K562 (cell line): ENCODE data around the gene MADCAM1. TPM values are rescaled to one million over a fixed set of nuclear protein-coding genes. Genes with fewer than 3 reads are reported as not detected.

Experiments used
- ATF1 ChIP-seq, 2 experiments: fragments of 450-650 bp in 1 of 2; IDR thresholded peaks; 2 replicates each; pipeline ENCODE4 v1.6.1; 2016; ENCODE audit warnings: missing compliant biosample characterization in 1 of 2, missing genetic modification characterization in 1 of 2
- ATF7 ChIP-seq: fragments of 450-650 bp; IDR thresholded peaks from 2 replicates; pipeline ENCODE4 v1.7.1; 2014; ENCODE audit warnings: mild to moderate bottlenecking, moderate library complexity
- CBX2 ChIP-seq: fragments of 200-600 bp; sonication (generic); IDR thresholded peaks from one replicate; pipeline ENCODE4 v1.6.1; 2012; ENCODE audit warnings: mild to moderate bottlenecking, low read length, inconsistent platforms; ENCODE audit not compliant: insufficient read depth, poor library complexity, severe bottlenecking
- CBX8 ChIP-seq: fragments of 200-600 bp; sonication (generic); IDR thresholded peaks from 2 replicates; pipeline ENCODE4 v1.6.1; 2012; ENCODE audit warnings: borderline replicate concordance, mixed run types, low read depth, mild to moderate bottlenecking, moderate library complexity, mixed read lengths, low read length, control low read depth, inconsistent platforms; ENCODE audit not compliant: poor library complexity, severe bottlenecking; ENCODE audit errors: extremely low read depth
- CREBBP ChIP-seq: IDR thresholded peaks from one replicate; pipeline ENCODE4 v1.6.1; 2012; ENCODE audit warnings: low read depth, mild to moderate bottlenecking, control low read depth, inconsistent platforms, low read length
- MAFF ChIP-seq: IDR thresholded peaks from 2 replicates; pipeline ENCODE4 v1.6.1; 2012; ENCODE audit warnings: low read length, improper control_type of control experiment
- MTA1 ChIP-seq: fragments of 450-650 bp; IDR thresholded peaks from 2 replicates; pipeline ENCODE4 v1.6.1; 2017; ENCODE audit warnings: borderline replicate concordance
- PML ChIP-seq: IDR thresholded peaks from 2 replicates; pipeline ENCODE4 v1.6.1; 2012; ENCODE audit warnings: low read length, inconsistent platforms
- POLR2H ChIP-seq: IDR thresholded peaks from 2 replicates; pipeline ENCODE4 v1.6.1; 2016; ENCODE audit warnings: missing genetic modification characterization, low read depth, mild to moderate bottlenecking, control low read depth, missing compliant biosample characterization, moderate library complexity
- SMARCC2 ChIP-seq: fragments of 450-650 bp; IDR thresholded peaks from 2 replicates; pipeline ENCODE4 v1.6.1; 2017; ENCODE audit warnings: antibody characterized with exemption, moderate library complexity, mild to moderate bottlenecking, low read depth
- SMC3 ChIP-seq: conservative IDR thresholded peaks from 2 replicates; pipeline ENCODE4 v1.6.1; 2011; ENCODE audit warnings: low read depth, low read length, improper control_type of control experiment; ENCODE audit not compliant: insufficient read depth
- TAF9B ChIP-seq: fragments of 450-650 bp; IDR thresholded peaks from 2 replicates; pipeline ENCODE4 v1.6.1; 2018; ENCODE audit warnings: mild to moderate bottlenecking; ENCODE audit not compliant: partially characterized antibody
- TRIM24 ChIP-seq, 2 experiments: fragments of 450-650 bp; IDR thresholded peaks; 2 replicates each; pipeline ENCODE4 v1.6.1; 2016
- ZNF408 ChIP-seq: fragments of 250-450 bp; sonication (Bioruptor Pico); IDR thresholded peaks from 2 replicates; pipeline ENCODE4 v1.4.0; 2020; ENCODE audit warnings: low read depth, mild to moderate bottlenecking, moderate library complexity
- ZNF436 ChIP-seq: fragments of 250-450, 450-650 bp; sonication (Bioruptor Pico); formaldehyde crosslinking; IDR thresholded peaks from 2 replicates; pipeline ENCODE4 v1.7.0; 2020; ENCODE audit warnings: mild to moderate bottlenecking
- ZNF668 ChIP-seq: fragments of 250-450 bp; sonication (Bioruptor Pico); IDR thresholded peaks from 2 replicates; pipeline ENCODE4 v1.8.0; 2022; ENCODE audit warnings: mild to moderate bottlenecking, inconsistent platforms
- ZNF778 ChIP-seq: fragments of 450-650 bp; formaldehyde crosslinking; IDR thresholded peaks from 2 replicates; pipeline ENCODE4 v1.4.0; 2020; ENCODE audit warnings: mild to moderate bottlenecking, moderate library complexity
- polyA plus RNA-seq, 8 experiments: library from polyadenylated mRNA; depleted of rRNA in 4 of 8; stranded (reverse) in 5 of 8; unstranded in 3 of 8; fragments of >200 nt; fragmentation: Nextera tagmentation in 2 of 8; fragmentation: Illumina TruSeq in 1 of 8; extraction: Ambion mirVana in 2 of 8; extraction: Trizol in 1 of 8; gene quantifications; 2 replicates each; pipeline versions ENCODE4 v1.2.1 to v1.2.3, GENCODE V29; 2011 to 2014; ENCODE audit warnings: inconsistent platforms in 1 of 8, missing spikeins in 1 of 8
- total RNA-seq, 7 experiments: library from RNA; depleted of rRNA in 6 of 7; stranded (reverse); fragments of >200 nt in 6 of 7; fragmentation: Illumina TruSeq in 2 of 7; extraction: Trizol in 2 of 7; gene quantifications; 2 replicates each; pipeline versions ENCODE4 v1.2.1 to v1.2.3, GENCODE V29; 2011 to 2021; ENCODE audit warnings: low replicate concordance in 1 of 7
- TF ChIP-seq, protein P1 (sequence below), 2 experiments: fragments of 450-650 bp; IDR thresholded peaks; 2 replicates each; pipeline ENCODE4 v1.6.1; 2016; ENCODE audit warnings: mild to moderate bottlenecking in 2 of 2, borderline replicate concordance in 1 of 2, low read depth in 1 of 2, moderate library complexity in 1 of 2
- TF ChIP-seq, protein P2 (sequence below): fragments of 450-650 bp; IDR thresholded peaks from 2 replicates; pipeline ENCODE4 v1.6.1; 2016; ENCODE audit warnings: mild to moderate bottlenecking

The MADCAM1 gene
- total and polyA plus RNA-seq, 9 of the 15 experiments (the other 6 are each of a cell fraction or from before 2014, with no cell fraction given): 0.09 to 0.36 (median 0.09) TPM; not detected in 6

DNA sequence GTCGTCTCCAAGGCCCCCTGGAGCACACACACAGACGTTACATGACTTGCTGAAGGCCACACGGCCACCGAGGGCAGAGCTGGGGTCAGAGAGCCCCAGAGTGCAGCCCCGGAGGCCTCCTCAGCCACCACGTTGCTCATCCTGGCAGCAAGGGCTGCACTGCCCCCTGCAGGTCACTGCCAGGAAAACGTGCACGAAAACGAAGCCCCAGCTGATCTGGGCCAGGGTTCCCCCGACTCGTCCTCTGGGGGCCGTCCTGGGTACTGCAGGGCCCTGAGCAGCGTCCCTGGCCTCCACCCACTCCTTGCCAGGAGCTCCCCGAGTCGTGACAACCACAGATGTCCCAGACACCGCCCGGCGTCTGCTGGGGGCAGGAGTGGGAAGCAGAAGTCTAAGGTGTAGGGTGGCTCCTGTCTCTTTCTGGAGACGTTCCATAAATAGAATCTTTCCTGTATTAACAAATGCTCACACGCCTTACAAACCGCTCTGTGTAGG lies 14.4 kb downstream of the MADCAM1 start (continued):
- TF ChIP-seq SMARCC2: no peak
- TF ChIP-seq ZNF778 (CRISPR knock-in tag): no peak
- no peak for TF ChIP-seq CBX2
- TF ChIP-seq SMC3: peak; percentile 77
- no peak for TF ChIP-seq ZNF668 (CRISPR knock-in tag)
- no peak for TF ChIP-seq MAFF
- TF ChIP-seq, protein P1, sequence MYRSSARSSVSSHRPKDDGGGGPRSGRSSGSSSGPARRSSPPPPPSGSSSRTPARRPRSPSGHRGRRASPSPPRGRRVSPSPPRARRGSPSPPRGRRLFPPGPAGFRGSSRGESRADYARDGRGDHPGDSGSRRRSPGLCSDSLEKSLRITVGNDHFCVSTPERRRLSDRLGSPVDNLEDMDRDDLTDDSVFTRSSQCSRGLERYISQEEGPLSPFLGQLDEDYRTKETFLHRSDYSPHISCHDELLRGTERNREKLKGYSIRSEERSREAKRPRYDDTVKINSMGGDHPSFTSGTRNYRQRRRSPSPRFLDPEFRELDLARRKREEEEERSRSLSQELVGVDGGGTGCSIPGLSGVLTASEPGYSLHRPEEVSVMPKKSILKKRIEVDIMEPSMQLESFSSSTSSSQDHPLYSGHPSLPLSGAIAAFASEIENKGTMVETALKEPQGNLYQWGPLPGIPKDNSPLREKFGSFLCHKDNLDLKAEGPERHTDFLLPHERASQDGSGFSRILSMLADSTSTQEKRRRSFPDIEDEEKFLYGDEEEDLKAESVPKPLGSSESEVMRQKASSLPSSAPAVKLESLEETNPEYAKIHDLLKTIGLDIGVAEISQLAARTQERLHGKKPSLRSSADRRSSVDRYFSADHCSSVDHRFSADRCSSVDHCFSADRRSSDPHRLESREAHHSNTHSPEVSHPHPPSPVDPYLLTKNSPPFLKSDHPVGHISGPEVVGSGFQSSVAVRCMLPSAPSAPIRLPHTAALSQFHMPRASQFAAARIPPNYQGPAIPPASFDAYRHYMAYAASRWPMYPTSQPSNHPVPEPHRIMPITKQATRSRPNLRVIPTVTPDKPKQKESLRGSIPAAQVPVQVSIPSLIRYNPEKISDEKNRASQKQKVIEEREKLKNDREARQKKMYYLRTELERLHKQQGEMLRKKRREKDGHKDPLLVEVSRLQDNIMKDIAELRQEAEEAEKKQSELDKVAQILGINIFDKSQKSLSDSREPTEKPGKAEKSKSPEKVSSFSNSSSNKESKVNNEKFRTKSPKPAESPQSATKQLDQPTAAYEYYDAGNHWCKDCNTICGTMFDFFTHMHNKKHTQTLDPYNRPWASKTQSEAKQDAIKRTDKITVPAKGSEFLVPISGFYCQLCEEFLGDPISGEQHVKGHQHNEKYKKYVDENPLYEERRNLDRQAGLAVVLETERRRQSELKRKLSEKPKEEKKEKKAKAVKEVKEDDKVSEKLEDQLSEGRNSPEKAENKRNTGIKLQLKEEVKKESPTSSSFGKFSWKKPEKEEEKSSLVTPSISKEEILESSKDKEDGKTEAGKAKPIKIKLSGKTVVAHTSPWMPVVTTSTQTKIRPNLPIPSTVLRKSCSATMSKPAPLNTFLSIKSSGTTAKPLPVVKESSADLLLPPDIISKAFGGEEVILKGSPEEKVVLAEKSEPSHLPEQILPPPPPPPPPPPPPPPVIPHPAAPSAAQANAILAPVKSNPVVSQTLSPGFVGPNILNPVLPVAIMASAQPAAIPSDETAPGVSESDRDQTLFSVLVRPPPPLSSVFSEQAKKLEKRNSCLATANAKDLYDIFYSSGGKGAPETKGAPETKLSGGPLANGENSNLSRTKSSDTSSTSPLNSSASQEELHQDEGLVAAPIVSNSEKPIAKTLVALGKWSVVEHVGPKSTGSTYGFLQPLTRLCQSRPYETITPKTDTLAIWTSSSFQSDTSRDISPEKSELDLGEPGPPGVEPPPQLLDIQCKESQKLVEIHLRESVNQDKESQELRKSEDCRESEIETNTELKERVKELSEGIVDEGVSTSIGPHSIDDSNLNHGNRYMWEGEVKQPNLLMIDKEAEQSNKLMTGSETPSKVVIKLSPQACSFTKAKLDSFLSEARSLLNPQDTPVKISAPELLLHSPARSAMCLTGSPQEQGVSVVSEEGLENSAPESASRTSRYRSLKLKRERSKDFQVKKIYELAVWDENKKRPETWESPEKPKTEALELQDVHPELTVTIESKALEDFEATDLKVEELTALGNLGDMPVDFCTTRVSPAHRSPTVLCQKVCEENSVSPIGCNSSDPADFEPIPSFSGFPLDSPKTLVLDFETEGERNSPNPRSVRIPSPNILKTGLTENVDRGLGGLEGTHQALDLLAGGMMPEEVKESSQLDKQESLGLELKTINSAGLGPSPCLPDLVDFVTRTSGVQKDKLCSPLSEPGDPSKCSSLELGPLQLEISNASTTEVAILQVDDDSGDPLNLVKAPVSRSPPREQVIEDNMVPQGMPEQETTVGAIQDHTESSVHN (IDR thresholded peaks at IDR 0.05; ENCODE audit: borderline replicate concordance in 1 of 2, low read depth in 1 of 2): no peak
- TF ChIP-seq, protein P2, sequence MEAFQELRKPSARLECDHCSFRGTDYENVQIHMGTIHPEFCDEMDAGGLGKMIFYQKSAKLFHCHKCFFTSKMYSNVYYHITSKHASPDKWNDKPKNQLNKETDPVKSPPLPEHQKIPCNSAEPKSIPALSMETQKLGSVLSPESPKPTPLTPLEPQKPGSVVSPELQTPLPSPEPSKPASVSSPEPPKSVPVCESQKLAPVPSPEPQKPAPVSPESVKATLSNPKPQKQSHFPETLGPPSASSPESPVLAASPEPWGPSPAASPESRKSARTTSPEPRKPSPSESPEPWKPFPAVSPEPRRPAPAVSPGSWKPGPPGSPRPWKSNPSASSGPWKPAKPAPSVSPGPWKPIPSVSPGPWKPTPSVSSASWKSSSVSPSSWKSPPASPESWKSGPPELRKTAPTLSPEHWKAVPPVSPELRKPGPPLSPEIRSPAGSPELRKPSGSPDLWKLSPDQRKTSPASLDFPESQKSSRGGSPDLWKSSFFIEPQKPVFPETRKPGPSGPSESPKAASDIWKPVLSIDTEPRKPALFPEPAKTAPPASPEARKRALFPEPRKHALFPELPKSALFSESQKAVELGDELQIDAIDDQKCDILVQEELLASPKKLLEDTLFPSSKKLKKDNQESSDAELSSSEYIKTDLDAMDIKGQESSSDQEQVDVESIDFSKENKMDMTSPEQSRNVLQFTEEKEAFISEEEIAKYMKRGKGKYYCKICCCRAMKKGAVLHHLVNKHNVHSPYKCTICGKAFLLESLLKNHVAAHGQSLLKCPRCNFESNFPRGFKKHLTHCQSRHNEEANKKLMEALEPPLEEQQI: no peak
- TF ChIP-seq TAF9B: peak; percentile 38
- TF ChIP-seq MTA1: no peak
- no peak for TF ChIP-seq CREBBP
- no peak for TF ChIP-seq ATF1 (CRISPR knock-in tag; IDR thresholded peaks at IDR 0.05)
- TF ChIP-seq ATF1 (tag; IDR thresholded peaks at IDR 0.05): peak; percentile 34; the same call in 1 of the 2 replicates
- no peak for TF ChIP-seq ZNF436 (CRISPR knock-in tag)
- TF ChIP-seq ZNF408 (CRISPR knock-in tag): no peak
- no peak for TF ChIP-seq CBX8
- no peak for TF ChIP-seq POLR2H
- TF ChIP-seq TRIM24 (IDR thresholded peaks at IDR 0.05): no peak
- TF ChIP-seq ATF7: no peak; the same call in 1 of the 2 replicates
- TF ChIP-seq PML: no peak
